Endodermal cell (in vitro differentiated cells): ENCODE measurements around the gene PSMG3. TPM values are rescaled to one million over a fixed set of nuclear protein-coding genes. Genes with fewer than 3 reads are reported as not detected.

Experiments
- DNase-seq: peaks from one replicate; pipeline ENCODE4 v3.0.0-alpha.2; 2017
- H3K27ac ChIP-seq: 2 replicates; pipeline ENCODE4 v1.5.1; 2013; ENCODE audit warnings: mild to moderate bottlenecking, low read depth, low read length, moderate library complexity
- H3K27me3 ChIP-seq: 2 replicates; pipeline ENCODE4 v1.6.1; 2013; ENCODE audit warnings: mild to moderate bottlenecking, low read length, moderate library complexity; ENCODE audit not compliant: insufficient read depth, control insufficient read depth, poor library complexity, severe bottlenecking
- H3K36me3 ChIP-seq: 2 replicates; pipeline ENCODE4 v1.7.0; 2013; ENCODE audit warnings: mild to moderate bottlenecking, low read length, moderate library complexity; ENCODE audit not compliant: control insufficient read depth, insufficient read depth
- H3K4me1 ChIP-seq: one replicate; pipeline ENCODE4 v1.7.0; 2013; ENCODE audit warnings: low read length; ENCODE audit not compliant: control insufficient read depth, insufficient read depth
- H3K4me3 ChIP-seq: 2 replicates; pipeline ENCODE4 v1.5.1; 2013; ENCODE audit warnings: mild to moderate bottlenecking, low read length, moderate library complexity
- H3K9ac ChIP-seq: 2 replicates; pipeline ENCODE4 v1.6.1; 2013; ENCODE audit warnings: mild to moderate bottlenecking, low read length, moderate library complexity; ENCODE audit not compliant: poor library complexity, severe bottlenecking; ENCODE audit errors: extremely low read depth
- H3K9me3 ChIP-seq: 2 replicates; pipeline ENCODE4 v1.6.1; 2013; ENCODE audit warnings: mild to moderate bottlenecking, low read length, moderate library complexity; ENCODE audit not compliant: control insufficient read depth
- H3K27ac Mint-ChIP-seq: 2 replicates; pipeline ENCODE4 v1.8.0; 2020; ENCODE audit warnings: mixed read lengths
- H3K27me3 Mint-ChIP-seq: 2 replicates; pipeline ENCODE4 v1.8.0; 2021; ENCODE audit warnings: mild to moderate bottlenecking, mixed read lengths; ENCODE audit not compliant: insufficient read depth
- H3K36me3 Mint-ChIP-seq: 2 replicates; pipeline ENCODE4 v1.8.0; 2020; ENCODE audit warnings: low read depth, mixed read lengths
- H3K4me1 Mint-ChIP-seq: 2 replicates; pipeline ENCODE4 v1.8.0; 2020; ENCODE audit warnings: mixed read lengths
- H3K4me3 Mint-ChIP-seq: 2 replicates; pipeline ENCODE4 v1.8.0; 2020; ENCODE audit warnings: mild to moderate bottlenecking, moderate library complexity, mixed read lengths
- H3K9me3 Mint-ChIP-seq: 2 replicates; pipeline ENCODE4 v1.8.0; 2020; ENCODE audit warnings: mild to moderate bottlenecking, mixed read lengths
- CTCF ChIP-seq: fragments of 200-600 bp; sonication (generic); conservative IDR thresholded peaks from 2 replicates; pipeline ENCODE4 v1.5.0; 2021; ENCODE audit warnings: antibody characterized with exemption, mild to moderate bottlenecking
- WGBS, 2 experiments: methylation state at CpG; one replicate each; pipeline versions ENCODE4 v1.1.5 to v1.1.7; 2013; ENCODE audit warnings: missing lambda C conversion rate in 2 of 2, mixed read lengths in 1 of 2; ENCODE audit not compliant: insufficient coverage in 1 of 2, insufficient read length in 1 of 2; 5-methylcytosine and 5-hydroxymethylcytosine counted together
- total RNA-seq, 2 donors: library from RNA; stranded (reverse); fragmentation: NEBNext Ultra II Directional in 1 of 2; extraction: Animal tissue kit (Norgen Biotek cat#: 25700) in 1 of 2; gene quantifications; 2 replicates in 1 of 2; 3 replicates in 1 of 2; pipeline ENCODE4 v1.2.1, GENCODE V29; 2021

PSMG3 gene
- total RNA-seq, 2 donors from 2014 or later, result 30.1 to 44.3 TPM

GRCh38 chr7:1548944-1549343 lies 20.9 kb downstream of the PSMG3 start:
- Histone ChIP-seq H3K36me3 (no peaks in the 10 kb centered on the region), H3K9me3 (no peaks in the 10 kb centered on the region), H3K9ac (no peak overlapping the region), H3K27ac (no peak overlapping the region), H3K27me3 (no peaks in the 10 kb centered on the region), H3K4me3 (no peak overlapping the region), H3K4me1 (no peaks in the 10 kb centered on the region)
- H3K4me1 Mint-ChIP-seq, result no peaks in the 10 kb centered on the region
- TF ChIP-seq CTCF, result no peak
- H3K27me3 Mint-ChIP-seq, result no peaks in the 10 kb centered on the region
- DNase-seq, result peak; percentile 46
- no peak overlapping the region for H3K4me3 Mint-ChIP-seq
- 90% methylated on average over 13 to 14 of the region's 14 CpGs for WGBS, 2 experiments
- no peak overlapping the region for H3K27ac Mint-ChIP-seq
- H3K36me3 Mint-ChIP-seq, result no peaks in the 10 kb centered on the region
- H3K9me3 Mint-ChIP-seq, result no peaks in the 10 kb centered on the region

GRCh38 chr7:1548438-1548831 lies 21.4 kb downstream of the PSMG3 start:
- peak; percentile 46 for TF ChIP-seq CTCF
- Histone ChIP-seq H3K36me3 (no peaks in the 10 kb centered on the region), H3K4me1 (no peaks in the 10 kb centered on the region), H3K9me3 (no peaks in the 10 kb centered on the region), H3K9ac (no peak overlapping the region), H3K27ac (no peak overlapping the region), H3K4me3 (no peak overlapping the region), H3K27me3 (no peaks in the 10 kb centered on the region)
- WGBS, 2 experiments, result 87 to 96% methylated on average over 14 to 17 of the region's 17 CpGs
- Mint-ChIP-seq H3K4me1 (no peaks in the 10 kb centered on the region), H3K36me3 (no peaks in the 10 kb centered on the region), H3K27me3 (no peaks in the 10 kb centered on the region), H3K4me3 (no peak overlapping the region), H3K27ac (peak overlapping the region; percentile 44), H3K9me3 (no peaks in the 10 kb centered on the region)
- DNase-seq, result no peak

- no peak for DNase-seq
- Mint-ChIP-seq H3K9me3 (no peaks in the 10 kb centered on the region), H3K36me3 (no peaks in the 10 kb centered on the region), H3K4me1 (no peaks in the 10 kb centered on the region), H3K27ac (peak overlapping the region; percentile 44), H3K27me3 (no peaks in the 10 kb centered on the region), H3K4me3 (no peak overlapping the region)
- TF ChIP-seq CTCF, result no peak
- Histone ChIP-seq H3K4me1 (no peaks in the 10 kb centered on the region), H3K27me3 (no peaks in the 10 kb centered on the region), H3K4me3 (no peak overlapping the region), H3K36me3 (no peaks in the 10 kb centered on the region), H3K9ac (no peak overlapping the region), H3K27ac (no peak overlapping the region), H3K9me3 (no peaks in the 10 kb centered on the region)
- 90 to 95% methylated on average over 21 to 35 of the region's 35 CpGs for WGBS, 2 experiments
Observed at GRCh38 chr7:1547777-1548437, 21.9 kb downstream of the PSMG3 start.
